Activated effector memory CD4-positive, alpha-beta T cell treated with Interleukin-2 at 50 U/mL for 16 hours (primary cell): ENCODE data around the gene RBP4.

Experiments used
- DNase-seq: peaks from one replicate; pipeline ENCODE4 v3.0.0-alpha.2; 2020

The RBP4 gene

GRCh38 chr10:93601146-93601773, at the start of gene RBP4:
Gene RBP4, minus strand, starts transcription at chr10:93601235. Its CDS starts 207 bp downstream, at chr10:93601028.
- no peak for DNase-seq

DNA sequence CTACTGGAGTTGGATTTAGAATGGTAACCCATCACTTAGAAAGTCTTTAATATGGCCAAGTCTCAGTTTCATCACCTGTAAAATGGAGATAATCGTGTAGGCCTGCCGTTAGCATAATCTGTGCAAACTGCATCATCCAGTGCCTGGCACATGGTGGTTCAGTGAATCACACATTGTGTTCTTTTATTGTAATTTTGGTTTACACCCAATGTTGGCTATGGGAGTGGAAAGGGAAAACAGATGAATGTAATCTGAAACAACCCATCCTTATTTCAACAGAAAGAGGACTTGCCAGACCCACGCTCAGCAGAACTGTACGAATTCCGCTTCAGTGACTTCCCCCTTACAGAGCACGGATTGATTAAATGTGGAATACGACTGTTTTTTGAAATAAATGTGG, 38.8 kb upstream of the RBP4 start:
- no peak for DNase-seq

- no peak for DNase-seq
These were observed 29.9 kb upstream of the RBP4 start for GRCh38 chr10:93630625-93631557.

DNA sequence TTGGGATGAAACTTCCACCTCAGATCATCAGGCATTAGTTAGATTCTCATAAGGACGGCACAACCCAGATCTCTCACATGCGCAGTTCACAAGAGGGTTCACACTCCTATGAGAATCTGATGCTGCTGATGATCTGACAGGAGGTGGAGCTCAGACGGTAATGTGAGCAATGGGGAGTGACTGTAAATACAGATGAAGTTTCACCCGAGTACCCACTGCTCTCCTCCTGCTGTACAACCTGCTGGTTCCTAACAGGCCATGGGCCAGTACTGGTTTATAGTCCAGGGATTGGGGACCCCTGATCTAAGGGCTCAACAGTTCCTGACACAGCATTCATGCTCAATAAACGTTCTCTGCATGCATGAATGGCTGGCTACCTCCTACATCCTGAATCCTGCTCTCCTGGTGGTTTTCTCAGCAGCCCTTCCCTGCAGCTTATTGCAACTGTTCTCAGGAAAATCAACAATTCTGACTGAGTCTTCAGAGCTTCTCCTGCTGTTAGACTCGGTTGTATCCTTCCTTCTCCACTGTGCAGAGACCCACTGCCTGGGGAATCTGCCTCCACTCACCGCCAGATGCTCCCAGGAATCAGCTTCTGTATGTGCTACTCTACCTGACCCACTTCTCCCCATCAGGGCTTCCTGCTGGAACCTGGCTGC, 28.7 kb upstream of the RBP4 start:
- DNase-seq: no peak

- no peak for DNase-seq
These were observed 27.8 kb upstream of the RBP4 start for GRCh38 chr10:93628858-93629257.

- no peak for DNase-seq
These were observed 21.9 kb upstream of the RBP4 start for GRCh38 chr10:93622942-93623341.

- no peak for DNase-seq
These were observed 19.9 kb upstream of the RBP4 start for GRCh38 chr10:93620925-93621324.

GRCh38 chr10:93615576-93616235, 14.7 kb upstream of the RBP4 start:
- no peak for DNase-seq

DNA sequence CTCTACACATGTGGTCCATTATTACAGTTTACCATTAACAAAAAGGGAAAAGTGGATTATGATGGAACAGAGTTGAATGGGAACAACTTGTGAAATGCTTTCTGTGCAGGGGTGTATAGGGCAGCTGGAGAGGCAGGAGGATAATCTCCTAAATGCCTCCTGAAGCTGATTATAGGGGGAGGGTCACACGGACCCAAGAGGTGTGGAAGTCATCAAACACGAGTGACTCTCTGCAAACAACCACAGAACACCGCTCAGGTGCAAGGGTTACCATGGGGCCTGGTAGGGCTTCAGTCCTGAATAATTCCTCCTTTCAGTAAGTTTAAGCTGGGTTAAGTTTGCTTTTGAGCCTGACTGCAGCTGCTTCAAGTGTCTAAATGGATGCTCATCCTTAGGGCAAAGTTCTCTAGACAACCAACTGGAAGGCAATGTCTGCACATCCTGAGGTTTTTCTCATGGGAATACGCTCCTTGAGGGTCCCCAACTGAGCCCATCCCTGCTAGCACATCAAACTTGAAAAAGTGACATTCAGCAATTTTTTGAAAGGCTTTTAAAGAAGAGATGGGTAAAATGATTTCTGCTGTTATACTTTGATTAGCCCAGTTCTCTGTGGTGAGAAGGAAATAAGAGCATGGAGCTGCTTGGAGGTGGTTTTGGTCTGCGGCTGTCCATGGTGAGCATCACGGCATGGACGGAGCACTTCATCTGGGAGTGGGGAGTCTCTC, 13.2 kb upstream of the RBP4 start:
- DNase-seq: no peak

- no peak for DNase-seq
These were observed 12.1 kb upstream of the RBP4 start for GRCh38 chr10:93613126-93613525.

DNA sequence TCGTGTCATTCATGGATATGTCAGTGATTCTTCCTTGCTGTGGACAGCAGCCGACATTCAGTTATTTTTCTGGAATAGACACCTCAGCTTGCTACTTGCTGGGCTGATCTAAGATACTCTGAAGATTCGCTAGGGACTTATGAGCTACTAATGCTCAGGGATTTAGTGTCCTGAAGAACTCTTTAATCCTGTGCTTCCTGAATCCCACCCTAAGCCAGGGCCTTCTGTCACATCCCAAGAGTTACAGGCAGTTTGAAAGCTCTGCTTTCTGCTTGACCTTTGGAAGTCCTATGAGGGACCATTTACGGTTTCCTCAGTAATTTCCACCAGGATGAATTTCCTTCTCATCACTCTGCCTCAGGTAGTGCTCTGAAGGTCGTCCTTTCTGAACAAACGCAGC, 11.3 kb upstream of the RBP4 start, which contains the start of gene PDE6C:
TSS of gene PDE6C (plus strand) at position 227 of the 400 bp plus-strand sequence. CDS start 189 bp downstream, outside the sequence.
- no peak for DNase-seq

GRCh38 chr10:93608421-93608820, 7.4 kb upstream of the RBP4 start:
- no peak for DNase-seq

- DNase-seq: no peak
These were observed 3.1 kb upstream of the RBP4 start for GRCh38 chr10:93604146-93604545.

DNA sequence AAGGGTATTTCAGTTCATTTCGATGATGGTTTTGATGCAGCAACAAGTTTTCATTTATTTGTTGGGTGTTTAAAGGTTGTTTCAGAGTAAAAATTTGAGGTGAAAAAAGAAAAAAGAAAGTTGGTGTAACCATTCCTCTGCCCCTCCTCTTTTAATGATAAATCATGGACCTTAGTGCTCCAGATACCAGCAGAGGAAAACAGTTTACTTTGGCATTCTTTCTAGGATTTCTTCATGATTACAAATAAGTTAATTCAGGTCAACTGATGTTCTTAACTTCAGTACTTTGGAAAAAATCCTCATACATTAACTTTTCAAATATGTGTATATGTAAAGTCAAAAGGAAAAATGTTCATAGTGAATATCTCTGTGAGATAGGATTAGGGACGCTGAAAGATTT, 2.0 kb upstream of the RBP4 start:
- no peak for DNase-seq

DNA sequence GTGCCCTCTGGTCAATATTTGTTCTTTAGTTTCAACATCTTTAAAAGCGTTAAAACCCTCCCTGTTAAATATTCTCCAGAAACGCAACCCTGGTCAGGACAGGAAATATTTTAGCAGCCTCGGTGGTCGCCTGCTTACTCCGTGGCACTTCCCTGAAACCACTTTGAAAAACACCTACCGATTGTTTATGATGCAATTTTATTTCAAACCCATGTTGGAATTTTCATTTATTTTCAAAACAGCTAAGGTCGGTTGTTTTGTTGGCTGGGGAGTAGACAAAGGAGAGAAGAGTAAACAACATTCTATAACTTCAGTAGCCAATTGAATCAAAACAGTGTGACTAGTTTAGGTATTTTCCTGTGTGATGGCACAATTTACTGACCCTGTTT, 733 bp upstream of the RBP4 start:
- DNase-seq: no peak

DNA sequence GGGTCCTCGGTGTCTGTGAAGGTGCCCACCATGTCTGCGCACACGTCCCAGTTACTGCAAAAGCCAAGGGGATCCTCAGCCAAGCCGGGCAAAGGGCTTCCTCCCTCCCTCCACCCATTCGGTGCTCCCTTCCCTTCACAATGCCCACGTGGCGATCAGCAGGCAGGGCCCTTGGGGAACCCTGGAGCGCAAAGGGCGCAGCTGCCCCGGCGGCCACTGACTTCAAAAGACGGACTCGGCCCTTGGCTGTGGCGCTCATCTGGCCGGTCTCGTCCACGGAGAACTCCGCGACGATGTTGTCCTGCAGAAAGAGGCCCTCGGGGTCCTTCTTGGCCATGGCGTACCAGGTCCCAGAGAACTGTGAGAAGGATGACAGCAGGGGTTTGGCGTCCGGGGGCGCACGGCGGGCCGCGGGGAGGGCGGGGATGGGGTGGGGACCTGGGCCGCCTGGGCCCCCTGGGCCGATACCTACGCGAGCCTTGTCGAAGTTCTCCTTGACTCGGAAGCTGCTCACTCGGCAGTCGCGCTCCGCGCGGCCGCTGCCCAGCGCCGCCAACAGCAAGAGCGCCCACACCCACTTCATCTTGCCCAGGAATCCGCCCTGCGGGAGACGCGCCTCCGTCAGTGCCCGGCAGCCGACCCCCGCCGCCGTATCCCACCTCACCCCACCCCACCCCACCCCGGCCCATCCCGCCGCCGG, 439 bp downstream of the RBP4 start:
- no peak for DNase-seq

DNA sequence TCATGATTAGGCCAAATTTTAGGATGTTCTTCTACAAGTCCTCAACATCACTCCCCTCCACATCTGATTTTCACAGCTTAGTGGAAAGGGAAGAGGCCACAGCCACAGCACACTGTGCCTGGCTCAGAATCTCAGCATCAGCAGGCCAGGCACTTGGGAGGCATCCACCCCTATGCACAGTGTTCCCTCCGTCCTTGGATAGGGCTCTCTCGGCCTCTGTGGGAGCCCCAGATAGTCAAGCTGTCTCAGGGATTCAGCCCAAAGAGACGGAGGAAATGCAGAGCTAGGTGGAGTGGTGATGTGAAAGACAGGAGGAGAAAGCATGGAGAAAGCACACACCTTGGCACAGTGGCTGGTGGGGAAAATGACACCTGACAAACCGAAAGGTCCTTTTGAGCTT, 1.3 kb downstream of the RBP4 start:
- DNase-seq: no peak

DNA sequence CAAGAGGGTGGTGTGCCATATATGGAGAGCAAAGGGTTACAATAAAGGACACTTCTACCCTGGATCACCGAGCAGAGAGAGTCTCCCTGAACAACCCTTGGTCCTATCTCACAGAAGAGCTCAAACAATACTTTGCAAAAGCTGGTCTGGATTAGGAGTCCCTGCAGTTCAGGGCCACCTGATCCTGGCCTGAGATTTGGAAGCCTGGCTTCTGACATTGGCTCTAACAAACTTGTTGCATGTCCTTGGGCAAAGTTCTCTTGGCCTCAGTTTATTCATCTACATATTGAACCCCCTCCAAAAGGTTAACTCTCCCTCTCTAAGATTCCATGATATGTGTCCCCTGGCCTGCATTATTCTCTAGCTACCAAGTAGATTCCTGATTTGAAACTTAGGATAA, 1.7 kb downstream of the RBP4 start:
- DNase-seq: no peak

DNA sequence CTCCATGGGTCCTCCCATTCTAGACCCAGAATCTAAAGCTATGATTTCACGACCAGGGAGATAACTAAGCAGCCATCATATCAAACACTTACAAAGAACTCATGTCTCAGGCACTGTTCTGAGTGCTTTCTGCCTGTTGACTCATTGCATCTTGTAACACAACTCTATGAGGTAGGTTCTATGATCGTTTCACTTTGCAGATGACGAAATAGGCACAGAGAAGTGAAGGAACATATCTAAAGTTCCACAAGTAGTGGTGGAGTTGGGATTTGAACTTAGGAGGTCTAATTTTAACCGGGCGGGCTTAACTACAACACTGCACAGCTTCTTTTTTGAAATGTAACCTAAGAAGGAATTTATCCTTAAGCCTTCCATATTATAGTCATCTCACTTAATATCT, 2.9 kb downstream of the RBP4 start:
- DNase-seq: no peak

DNA sequence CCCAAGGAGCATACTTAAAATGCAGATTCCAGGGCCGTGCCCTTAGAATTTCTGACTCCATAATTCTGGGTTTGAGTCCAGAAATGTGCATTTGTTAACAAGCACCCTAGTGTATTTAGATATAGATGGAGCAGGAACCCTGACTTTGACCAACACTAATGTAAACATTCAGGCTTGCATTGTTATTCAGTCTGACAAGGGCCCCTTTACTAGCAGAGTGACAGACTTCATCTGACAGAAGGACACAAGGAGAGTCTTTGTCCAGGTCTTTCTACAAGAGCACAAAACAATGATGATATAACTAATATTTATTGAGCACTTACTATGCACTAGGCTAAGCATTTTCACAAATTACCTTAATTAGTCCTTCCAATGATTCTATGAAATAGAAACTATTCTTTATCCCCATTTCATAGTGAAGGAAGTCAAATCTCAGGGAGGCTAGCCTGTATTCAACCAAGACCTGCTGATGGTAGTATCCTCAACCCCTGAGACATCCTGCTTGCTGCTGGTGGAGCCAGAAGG, 3.9 kb downstream of the RBP4 start:
- DNase-seq: no peak

GRCh38 chr10:93596539-93596938, 4.5 kb downstream of the RBP4 start:
- no peak for DNase-seq
